Activated gamma-delta T cell treated with anti-CD3 and anti-CD28 coated beads, Interleukin-2, amount 50 U/mL, for 16 hours (primary cell): ENCODE results near the gene FKRP.
"Not testable (repeated sequence)": the region's sequence is repeated elsewhere in the genome, so short reads cannot be mapped to it uniquely, and the experiment has no call there.

Experiments
- DNase-seq: peaks from one replicate; pipeline ENCODE4 v3.0.0-alpha.2; 2020; ENCODE audit warnings: low read depth

Gene FKRP

GRCh38 chr19:46759817-46760333, 14.0 kb downstream of the FKRP start:
- no peak for DNase-seq

- no peak for DNase-seq
Observed at GRCh38 chr19:46760363-46760762, 14.5 kb downstream of the FKRP start.

- DNase-seq, result not testable (repeated sequence)
Observed at GRCh38 chr19:46760897-46761296, 15.0 kb downstream of the FKRP start.

- no peak for DNase-seq
Observed at GRCh38 chr19:46761418-46761831, 15.6 kb downstream of the FKRP start.

GRCh38 chr19:46762245-46762890, 16.5 kb downstream of the FKRP start:
- no peak for DNase-seq

- DNase-seq, result no peak
Observed at GRCh38 chr19:46764817-46765291, 19.0 kb downstream of the FKRP start.

GRCh38 chr19:46766569-46767317, 20.9 kb downstream of the FKRP start:
- DNase-seq, result peak; percentile 46

- DNase-seq, result not testable (repeated sequence)
Observed at GRCh38 chr19:46768746-46769145, 22.9 kb downstream of the FKRP start.

GRCh38 chr19:46772170-46773017, 26.5 kb downstream of the FKRP start:
- DNase-seq, result no peak

GRCh38 chr19:46773018-46773399, 27.2 kb downstream of the FKRP start:
- no peak for DNase-seq

GRCh38 chr19:46775642-46776258, 29.9 kb downstream of the FKRP start:
- DNase-seq, result no peak

- DNase-seq, result no peak
Observed at GRCh38 chr19:46776927-46777911, 31.4 kb downstream of the FKRP start.

- DNase-seq, result not testable (repeated sequence)
Observed at GRCh38 chr19:46777956-46778645, 32.2 kb downstream of the FKRP start.

- DNase-seq, result no peak
Observed at GRCh38 chr19:46782355-46783019, 36.6 kb downstream of the FKRP start.

- no peak for DNase-seq
Observed at GRCh38 chr19:46783670-46784069, 37.8 kb downstream of the FKRP start.

GRCh38 chr19:46784262-46785053, 38.6 kb downstream of the FKRP start:
- peak; percentile 56 for DNase-seq

GRCh38 chr19:46785054-46785979, 39.5 kb downstream of the FKRP start:
- DNase-seq, result no peak

- DNase-seq, result no peak
Observed at GRCh38 chr19:46785980-46786235, 40.1 kb downstream of the FKRP start.
